Endothelial cell of umbilical vein (primary cell): ENCODE data around the gene LCTL. TPM values are rescaled to one million over a fixed set of nuclear protein-coding genes. Genes with fewer than 3 reads are reported as not detected.

Experiments used
- BruUV-seq: library from RNA; stranded (reverse); fragments of 400-500 nt; replicated peaks from 2 replicates; lab custom pipeline; 2021; lab: Mats Ljungman, UMichigan
- CTCF ChIA-PET: fragments of 300-600, 350-600 bp; sonication (Branson Sonifier 250); formaldehyde crosslinking; loops from one replicate; lab custom pipeline; 2021; ENCODE audit warnings: antibody characterized with exemption, inconsistent platforms; lab: Charles Lee
- POLR2A ChIA-PET: fragments of 300-600, 350-600 bp; sonication (Branson Sonifier 250); formaldehyde crosslinking; loops from one replicate; lab custom pipeline; 2021; ENCODE audit warnings: antibody characterized with exemption, inconsistent platforms; lab: Charles Lee
- DNase-seq: peaks from one replicate; pipeline ENCODE4 v3.0.0-alpha.2; 2011; ENCODE audit warnings: low read depth, low spot score
- FAIRE-seq: peaks from 2 replicates; lab custom pipeline; 2011; peaks lifted over from hg19 to GRCh38; lab: Jason Lieb, UNC
- H2AFZ ChIP-seq: 2 replicates; pipeline ENCODE4 v1.6.0; 2012; ENCODE audit warnings: low read depth, low read length, control low read depth, inconsistent platforms
- H3K27ac ChIP-seq: 2 replicates; pipeline ENCODE4 v1.5.1; 2011; ENCODE audit warnings: low read depth, mild to moderate bottlenecking, control low read depth, low read length, moderate library complexity; ENCODE audit not compliant: insufficient read depth
- H3K27me3 ChIP-seq, 2 experiments: 2 replicates each; pipeline versions ENCODE4 v1.6.0 to v1.6.1; 2011; ENCODE audit warnings: low read length in 2 of 2, mixed read lengths in 1 of 2; ENCODE audit not compliant: control insufficient read depth in 2 of 2, insufficient read depth in 2 of 2
- H3K36me3 ChIP-seq, 2 experiments: 2 replicates in 1 of 2; 3 replicates in 1 of 2; pipeline ENCODE4 v1.5.1; 2011; ENCODE audit warnings: low read length in 2 of 2, mild to moderate bottlenecking in 1 of 2, moderate library complexity in 1 of 2; ENCODE audit not compliant: control insufficient read depth in 2 of 2, insufficient read depth in 2 of 2; ENCODE audit errors: extremely low read depth in 1 of 2
- H3K4me1 ChIP-seq: 3 replicates; pipeline ENCODE4 v1.5.1; 2011; ENCODE audit warnings: mild to moderate bottlenecking, low read length; ENCODE audit not compliant: control insufficient read depth, insufficient read depth; ENCODE audit errors: extremely low read depth
- H3K4me2 ChIP-seq: 2 replicates; pipeline ENCODE4 v1.6.1; 2011; ENCODE audit warnings: low read length, control low read depth, mixed read lengths; ENCODE audit not compliant: insufficient read depth
- H3K4me3 ChIP-seq, 3 experiments: fragments of 200-600 bp in 1 of 3; sonication (generic), shearing (Covaris generic) in 1 of 3; replicated peaks in 1 of 3; 2 replicates each; pipeline ENCODE4 v1.5.1; 2011 to 2016; ENCODE audit warnings: control low read depth in 3 of 3, low read length in 3 of 3, mild to moderate bottlenecking in 2 of 3, inconsistent platforms in 1 of 3, low read depth in 1 of 3, moderate library complexity in 1 of 3; ENCODE audit not compliant: insufficient read depth in 1 of 3
- H3K79me2 ChIP-seq: 2 replicates; pipeline ENCODE4 v1.6.0; 2012; ENCODE audit warnings: low read length, inconsistent platforms; ENCODE audit not compliant: control insufficient read depth, insufficient read depth
- H3K9ac ChIP-seq: replicated peaks from 2 replicates; pipeline ENCODE3; 2011; ENCODE audit warnings: low read length, control low read depth; ENCODE audit not compliant: insufficient read depth; ENCODE audit errors: extremely low read depth
- H3K9me1 ChIP-seq: replicated peaks from 3 replicates; pipeline ENCODE4 v1.6.0; 2011; ENCODE audit warnings: mild to moderate bottlenecking, low read length; ENCODE audit not compliant: control insufficient read depth, insufficient read depth; ENCODE audit errors: extremely low read depth
- H3K9me3 ChIP-seq: replicated peaks from 2 replicates; pipeline ENCODE4 v1.5.1; 2012; ENCODE audit warnings: low read length, inconsistent platforms; ENCODE audit not compliant: control insufficient read depth, insufficient read depth
- H4K20me1 ChIP-seq: replicated peaks from 2 replicates; pipeline ENCODE3; 2011; ENCODE audit warnings: mild to moderate bottlenecking, low read length; ENCODE audit not compliant: control insufficient read depth, insufficient read depth; ENCODE audit errors: extremely low read depth
- EZH2 ChIP-seq: IDR thresholded peaks from 2 replicates; pipeline ENCODE4 v1.6.1; 2012; ENCODE audit warnings: borderline replicate concordance, low read depth, mild to moderate bottlenecking, moderate library complexity, low read length, inconsistent platforms; ENCODE audit not compliant: severe bottlenecking
- FOS ChIP-seq: IDR thresholded peaks from 2 replicates; pipeline ENCODE4 v1.6.1; 2011; ENCODE audit warnings: mild to moderate bottlenecking, low read length, moderate library complexity, borderline replicate concordance; ENCODE audit not compliant: insufficient read depth
- GATA2 ChIP-seq: IDR thresholded peaks from 2 replicates; pipeline ENCODE4 v1.7.0; 2011; ENCODE audit warnings: low read depth, mild to moderate bottlenecking, moderate library complexity, mixed read lengths, low read length; ENCODE audit not compliant: insufficient read length, insufficient read depth
- JUN ChIP-seq: IDR thresholded peaks from 2 replicates; pipeline ENCODE4 v1.6.1; 2011; ENCODE audit warnings: borderline replicate concordance, low read depth; ENCODE audit not compliant: insufficient read length, insufficient read depth
- MAX ChIP-seq: IDR thresholded peaks from 2 replicates; pipeline ENCODE4 v1.6.1; 2011; ENCODE audit not compliant: insufficient read depth, insufficient read length
- MYC ChIP-seq: IDR thresholded peaks from one replicate; pipeline ENCODE4 v1.6.1; 2011; ENCODE audit warnings: mild to moderate bottlenecking, low read depth, low read length
- POLR2A ChIP-seq: IDR thresholded peaks from 2 replicates; pipeline ENCODE4 v1.6.1; 2012; ENCODE audit warnings: low read depth, mild to moderate bottlenecking, control low read depth, low read length
- POLR2AphosphoS5 ChIP-seq: IDR thresholded peaks from 2 replicates; pipeline ENCODE4 v1.6.1; 2012; ENCODE audit warnings: low read depth, mild to moderate bottlenecking, control low read depth, low read length, moderate library complexity; ENCODE audit not compliant: insufficient read depth
- dilution Hi-C: fragments of 300-500 bp; cut with MboI; formaldehyde crosslinking; loops from one replicate; pipeline ENCODE4 v1.15.0; 2019; ENCODE audit warnings: low sequenced_read_pairs; ENCODE audit not compliant: extremely low pct_ligation_motif_present
- intact Hi-C: fragments of 100-400 bp; cut with micrococcal nuclease; formaldehyde crosslinking; loops from one replicate; pipeline ENCODE4 v1.10.0; 2022
- polyA plus RNA-seq, 4 experiments: library from polyadenylated mRNA; depleted of rRNA in 3 of 4; stranded (reverse) in 3 of 4; unstranded in 1 of 4; fragments of >200 nt; gene quantifications; 2 replicates each; pipeline versions ENCODE4 v1.2.1 to v1.2.3, GENCODE V29; 2011 to 2012; ENCODE audit warnings: missing spikeins in 1 of 4
- total RNA-seq: library from RNA; stranded (reverse); gene quantifications from 2 replicates; pipeline ENCODE4 v1.2.3, GENCODE V29; 2021
- TF ChIP-seq, protein P1 (sequence below), 2 donors: IDR thresholded peaks; 1 replicate in 1 of 2; 2 replicates in 1 of 2; pipeline ENCODE4 v1.5.1; 2011; ENCODE audit warnings: low read length in 2 of 2, mild to moderate bottlenecking in 2 of 2, moderate library complexity in 2 of 2, control low read depth in 1 of 2, inconsistent platforms in 1 of 2, low read depth in 1 of 2; ENCODE audit not compliant: insufficient read depth in 1 of 2; ENCODE audit errors: extremely low read depth in 1 of 2

Gene LCTL
- total and polyA plus RNA-seq, 2 donors (not counting 3 experiments of a cell fraction or from before 2014, with no cell fraction given) = 0.04 TPM; not detected in 1

DNA sequence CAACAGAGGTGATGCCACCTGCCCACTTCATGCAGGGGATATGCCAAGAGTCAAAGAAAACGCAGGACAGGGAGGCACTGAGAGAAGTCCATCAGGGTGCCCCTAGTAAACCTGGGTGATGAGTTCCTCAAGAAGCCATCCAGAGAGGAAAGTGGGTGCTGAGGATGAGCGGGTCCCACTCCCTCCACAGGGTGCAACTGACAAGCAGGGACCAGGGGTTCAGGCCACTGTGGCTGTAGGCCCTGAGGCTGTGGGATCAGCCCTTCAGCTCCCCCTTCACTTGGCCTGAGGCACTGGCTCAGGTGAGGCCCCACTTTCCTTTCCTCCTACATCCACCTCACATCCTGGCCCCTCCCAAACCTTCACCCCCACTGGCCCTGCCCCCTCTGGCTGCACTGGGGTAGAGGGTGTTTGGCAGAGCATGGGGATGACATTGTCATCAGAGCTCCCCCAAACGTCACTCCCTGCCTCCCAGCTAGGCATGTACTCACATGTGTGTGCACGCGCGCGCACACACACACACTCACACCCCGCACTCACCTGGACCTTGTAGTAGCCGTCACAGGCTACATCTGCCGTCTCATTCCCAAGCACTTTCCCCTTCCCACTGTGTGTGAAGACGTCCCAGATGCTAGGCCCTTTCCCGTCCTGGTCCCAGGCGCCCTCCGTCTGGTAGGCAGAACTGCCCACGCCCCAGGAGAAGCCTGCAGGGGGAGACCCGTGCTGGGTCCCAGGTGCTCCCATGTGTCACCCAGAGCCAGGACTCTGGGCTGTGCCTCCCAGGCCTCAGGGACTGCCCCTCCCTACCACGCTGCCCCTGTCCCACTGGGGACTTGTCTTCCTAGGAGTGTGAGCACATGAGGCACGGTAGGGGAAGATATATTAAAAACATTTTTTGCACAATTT is 1.4 kb downstream of the LCTL start:
- intact Hi-C loops (no loop called here), dilution Hi-C loops (no loop called here)
- H3K9me3 ChIP-seq = no peaks in the 10 kb centered on the region
- no peaks in the 10 kb centered on the region for H3K79me2 ChIP-seq
- FAIRE-seq (no peak), DNase-seq (no peak)
- no peak for TF ChIP-seq EZH2
- TF ChIP-seq JUN = no peak
- TF ChIP-seq GATA2 = no peak
- TF ChIP-seq, protein P1, sequence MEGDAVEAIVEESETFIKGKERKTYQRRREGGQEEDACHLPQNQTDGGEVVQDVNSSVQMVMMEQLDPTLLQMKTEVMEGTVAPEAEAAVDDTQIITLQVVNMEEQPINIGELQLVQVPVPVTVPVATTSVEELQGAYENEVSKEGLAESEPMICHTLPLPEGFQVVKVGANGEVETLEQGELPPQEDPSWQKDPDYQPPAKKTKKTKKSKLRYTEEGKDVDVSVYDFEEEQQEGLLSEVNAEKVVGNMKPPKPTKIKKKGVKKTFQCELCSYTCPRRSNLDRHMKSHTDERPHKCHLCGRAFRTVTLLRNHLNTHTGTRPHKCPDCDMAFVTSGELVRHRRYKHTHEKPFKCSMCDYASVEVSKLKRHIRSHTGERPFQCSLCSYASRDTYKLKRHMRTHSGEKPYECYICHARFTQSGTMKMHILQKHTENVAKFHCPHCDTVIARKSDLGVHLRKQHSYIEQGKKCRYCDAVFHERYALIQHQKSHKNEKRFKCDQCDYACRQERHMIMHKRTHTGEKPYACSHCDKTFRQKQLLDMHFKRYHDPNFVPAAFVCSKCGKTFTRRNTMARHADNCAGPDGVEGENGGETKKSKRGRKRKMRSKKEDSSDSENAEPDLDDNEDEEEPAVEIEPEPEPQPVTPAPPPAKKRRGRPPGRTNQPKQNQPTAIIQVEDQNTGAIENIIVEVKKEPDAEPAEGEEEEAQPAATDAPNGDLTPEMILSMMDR (IDR thresholded peaks at IDR 0.05; ENCODE audit: extremely low read depth in 1 of 2, insufficient read depth in 1 of 2, low read depth in 1 of 2, low read length in 2 of 2) = no peak
- TF ChIP-seq POLR2A = no peak
- TF ChIP-seq MAX = no peak
- no peak for TF ChIP-seq FOS
- no peak for TF ChIP-seq POLR2AphosphoS5
- no peak for TF ChIP-seq MYC
- no peak overlapping the region for H3K9ac ChIP-seq
- no peaks in the 10 kb centered on the region for H3K9me1 ChIP-seq
- no peak overlapping the region for H3K27ac ChIP-seq
- no peaks in the 10 kb centered on the region for H3K4me1 ChIP-seq
- H3K27me3 ChIP-seq = no peaks in the 10 kb centered on the region
- H3K36me3 ChIP-seq = no peaks in the 10 kb centered on the region
- H3K4me3 ChIP-seq = no peak overlapping the region
- no TSS peak for BruUV-seq
- CTCF ChIA-PET = no interaction called here
- POLR2A ChIA-PET = no interaction called here
- H2AFZ ChIP-seq = no peak overlapping the region
- no peaks in the 10 kb centered on the region for H4K20me1 ChIP-seq
- H3K4me2 ChIP-seq = no peak overlapping the region
